Esophagus muscularis mucosa (tissue), 4 donors: ENCODE data around the gene TAC4.

Experiments used
- EP300 ChIP-seq: sonication (generic); formaldehyde crosslinking; IDR thresholded peaks from one replicate; pipeline ENCODE4 v1.6.1; 2017; ENCODE audit warnings: antibody characterized with exemption
- POLR2A ChIP-seq: fragments of 450-650 bp; IDR thresholded peaks from one replicate; pipeline ENCODE4 v1.6.1; 2017; ENCODE audit warnings: antibody characterized with exemption, moderate library complexity, mild to moderate bottlenecking, low read depth
- POLR2AphosphoS5 ChIP-seq, 2 donors: sonication (generic); formaldehyde crosslinking; IDR thresholded peaks; one replicate each; pipeline ENCODE4 v1.6.1; 2017; ENCODE audit warnings: antibody characterized with exemption in 2 of 2
- TF ChIP-seq, protein P1 (sequence below), 3 experiments: fragments of 200-600 bp in 2 of 3; fragments of 450-650 bp in 1 of 3; sonication (generic) in 2 of 3; IDR thresholded peaks; one replicate each; pipeline ENCODE4 v1.5.1; 2017 to 2019; ENCODE audit warnings: antibody characterized with exemption in 3 of 3, mild to moderate bottlenecking in 2 of 3, moderate library complexity in 1 of 3

- TF ChIP-seq POLR2A (no peak), POLR2AphosphoS5 (IDR thresholded peaks at IDR 0.05) (no peak), EP300 (no peak)
- TF ChIP-seq, protein P1, sequence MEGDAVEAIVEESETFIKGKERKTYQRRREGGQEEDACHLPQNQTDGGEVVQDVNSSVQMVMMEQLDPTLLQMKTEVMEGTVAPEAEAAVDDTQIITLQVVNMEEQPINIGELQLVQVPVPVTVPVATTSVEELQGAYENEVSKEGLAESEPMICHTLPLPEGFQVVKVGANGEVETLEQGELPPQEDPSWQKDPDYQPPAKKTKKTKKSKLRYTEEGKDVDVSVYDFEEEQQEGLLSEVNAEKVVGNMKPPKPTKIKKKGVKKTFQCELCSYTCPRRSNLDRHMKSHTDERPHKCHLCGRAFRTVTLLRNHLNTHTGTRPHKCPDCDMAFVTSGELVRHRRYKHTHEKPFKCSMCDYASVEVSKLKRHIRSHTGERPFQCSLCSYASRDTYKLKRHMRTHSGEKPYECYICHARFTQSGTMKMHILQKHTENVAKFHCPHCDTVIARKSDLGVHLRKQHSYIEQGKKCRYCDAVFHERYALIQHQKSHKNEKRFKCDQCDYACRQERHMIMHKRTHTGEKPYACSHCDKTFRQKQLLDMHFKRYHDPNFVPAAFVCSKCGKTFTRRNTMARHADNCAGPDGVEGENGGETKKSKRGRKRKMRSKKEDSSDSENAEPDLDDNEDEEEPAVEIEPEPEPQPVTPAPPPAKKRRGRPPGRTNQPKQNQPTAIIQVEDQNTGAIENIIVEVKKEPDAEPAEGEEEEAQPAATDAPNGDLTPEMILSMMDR (IDR thresholded peaks at IDR 0.05), result no peak
Observed at GRCh38 chr17:49821916-49822315, 26.0 kb downstream of the TAC4 start.
